ENCODE data around the gene ZNF784.
A peak's percentile ranks its signal among the peaks of the same experiment; 100 is the strongest.

Gene ZNF784

DNA sequence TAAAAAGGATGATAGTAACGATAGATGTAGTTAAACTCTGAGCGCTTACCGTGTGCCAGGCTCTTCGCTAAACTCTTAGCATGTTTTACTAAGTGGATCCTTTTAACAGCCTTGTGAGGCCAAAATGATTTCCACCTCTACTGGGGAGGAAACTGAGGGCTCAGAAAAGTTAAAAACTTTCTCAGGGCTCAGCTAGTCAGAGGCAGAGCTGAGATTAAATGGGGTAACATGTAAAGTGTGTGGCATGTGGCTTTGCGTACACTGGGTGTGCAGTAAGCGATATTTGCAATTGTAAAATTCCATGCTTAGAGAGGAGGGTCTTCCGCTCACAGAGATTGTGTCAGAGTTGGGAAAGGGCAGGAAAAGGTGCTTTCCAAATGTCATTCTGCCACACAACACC is 32.2 kb upstream of the ZNF784 start:
- DNase-seq (ENCODE audit: low spot score) = no peak

DNA sequence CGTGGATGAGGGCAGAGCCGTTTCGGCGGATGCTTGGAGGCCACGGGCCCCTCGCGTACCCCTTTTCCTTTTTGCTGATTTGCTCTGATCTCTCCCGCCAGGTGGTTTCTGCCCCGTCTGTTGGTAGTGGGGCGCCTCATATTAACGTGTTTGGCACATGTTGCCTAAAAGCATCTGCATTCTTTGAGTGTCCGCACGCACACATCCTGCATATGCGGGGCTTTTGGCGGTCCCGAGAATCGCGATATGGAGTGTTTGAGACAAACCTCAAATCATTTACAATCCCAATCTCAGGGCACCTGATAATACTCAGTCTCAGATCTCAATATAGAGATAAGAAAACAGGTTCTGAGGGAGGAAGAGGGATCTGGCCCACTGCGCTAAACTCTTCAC is 31.3 kb upstream of the ZNF784 start:
- no peak for DNase-seq (ENCODE audit: low spot score)

- DNase-seq (ENCODE audit: low spot score) = peak; percentile 94
These were observed 30.7 kb upstream of the ZNF784 start, which contains the start of gene U2AF2 for GRCh38 chr19:55654868-55655647. Gene U2AF2, plus strand, starts transcription at chr19:55655035. Its CDS starts 70 bp downstream, at chr19:55655105.

- DNase-seq (ENCODE audit: low spot score) = peak; percentile 100
These were observed 30.0 kb upstream of the ZNF784 start for GRCh38 chr19:55654323-55654867.

GRCh38 chr19:55653651-55654322 is 29.4 kb upstream of the ZNF784 start:
- peak; percentile 99 for DNase-seq (ENCODE audit: low spot score)

DNA sequence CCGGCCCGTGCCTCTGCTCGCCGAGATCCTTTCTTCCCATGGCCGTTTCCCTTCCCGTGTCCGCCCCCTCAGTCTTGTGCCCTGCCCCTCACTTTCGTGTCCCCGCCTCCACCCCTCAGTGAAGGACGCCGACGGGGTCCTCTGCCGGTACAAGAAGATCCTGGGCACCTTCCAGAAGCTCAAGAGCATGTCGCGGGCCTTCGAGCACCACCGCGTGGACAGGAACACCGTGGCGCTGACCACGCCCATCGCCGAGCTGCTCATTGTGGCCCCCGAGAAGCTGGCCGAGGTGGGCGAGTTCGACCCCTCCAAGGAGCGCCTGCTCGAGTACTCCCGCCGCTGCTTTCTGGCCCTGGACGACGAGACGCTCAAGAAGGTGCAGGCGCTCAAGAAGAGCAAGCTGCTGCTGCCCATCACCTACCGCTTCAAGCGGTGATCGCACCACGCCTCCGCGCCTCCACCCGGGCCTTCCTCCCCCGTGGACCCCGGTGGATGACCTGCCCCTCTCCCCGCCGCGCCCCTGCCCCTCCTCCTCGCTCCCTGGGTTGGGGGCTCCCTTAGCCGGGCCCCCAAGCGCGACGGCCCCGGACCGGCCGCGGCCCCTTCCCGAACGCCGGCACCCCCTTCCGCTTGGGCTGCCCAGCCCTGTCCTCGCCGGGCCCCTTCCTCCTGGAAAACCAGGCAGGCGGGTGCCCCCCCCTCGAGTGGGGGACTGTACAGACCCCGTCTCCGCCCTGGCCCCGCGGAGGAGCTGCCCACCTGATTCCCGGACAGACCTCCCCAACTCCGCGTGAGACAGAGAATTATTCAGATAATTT is 28.2 kb upstream of the ZNF784 start:
- no peak for DNase-seq (ENCODE audit: low spot score)

GRCh38 chr19:55651236-55651635 is 26.9 kb upstream of the ZNF784 start:
- no peak for DNase-seq (ENCODE audit: low spot score)

DNA sequence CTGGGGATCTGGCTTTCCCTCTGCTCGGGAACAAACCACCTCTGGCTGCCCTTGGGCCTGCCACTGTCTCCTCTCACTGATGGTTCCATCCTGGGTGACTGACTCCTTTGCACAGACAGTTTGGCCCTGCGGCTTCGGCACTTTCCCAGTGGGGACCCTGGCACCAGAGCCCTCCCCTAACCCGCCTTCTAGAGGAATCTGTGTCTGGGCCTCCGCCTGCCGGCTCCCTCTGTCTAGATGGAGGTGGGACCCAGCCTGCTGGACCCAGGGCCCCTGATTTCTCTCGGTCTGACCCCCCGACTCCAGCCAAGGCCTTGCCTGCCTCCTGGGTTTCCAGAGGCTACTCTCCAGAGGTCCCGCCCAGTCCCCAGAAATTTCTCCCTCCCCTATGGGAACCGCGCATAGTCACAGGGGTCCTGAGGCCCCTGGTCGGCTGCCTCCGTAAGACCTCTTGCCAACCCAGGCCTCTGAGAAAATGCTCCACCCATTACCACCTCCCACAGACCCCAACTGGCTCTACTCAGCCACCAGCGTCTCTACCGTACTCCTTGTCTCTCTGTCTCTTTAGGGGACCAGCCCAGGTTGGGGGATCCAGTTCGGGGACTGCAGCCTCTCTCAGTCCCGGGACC is 26.4 kb upstream of the ZNF784 start:
- no peak for DNase-seq (ENCODE audit: low spot score)

- DNase-seq (ENCODE audit: low spot score) = no peak
These were observed 25.8 kb upstream of the ZNF784 start for GRCh38 chr19:55650126-55650557.

DNA sequence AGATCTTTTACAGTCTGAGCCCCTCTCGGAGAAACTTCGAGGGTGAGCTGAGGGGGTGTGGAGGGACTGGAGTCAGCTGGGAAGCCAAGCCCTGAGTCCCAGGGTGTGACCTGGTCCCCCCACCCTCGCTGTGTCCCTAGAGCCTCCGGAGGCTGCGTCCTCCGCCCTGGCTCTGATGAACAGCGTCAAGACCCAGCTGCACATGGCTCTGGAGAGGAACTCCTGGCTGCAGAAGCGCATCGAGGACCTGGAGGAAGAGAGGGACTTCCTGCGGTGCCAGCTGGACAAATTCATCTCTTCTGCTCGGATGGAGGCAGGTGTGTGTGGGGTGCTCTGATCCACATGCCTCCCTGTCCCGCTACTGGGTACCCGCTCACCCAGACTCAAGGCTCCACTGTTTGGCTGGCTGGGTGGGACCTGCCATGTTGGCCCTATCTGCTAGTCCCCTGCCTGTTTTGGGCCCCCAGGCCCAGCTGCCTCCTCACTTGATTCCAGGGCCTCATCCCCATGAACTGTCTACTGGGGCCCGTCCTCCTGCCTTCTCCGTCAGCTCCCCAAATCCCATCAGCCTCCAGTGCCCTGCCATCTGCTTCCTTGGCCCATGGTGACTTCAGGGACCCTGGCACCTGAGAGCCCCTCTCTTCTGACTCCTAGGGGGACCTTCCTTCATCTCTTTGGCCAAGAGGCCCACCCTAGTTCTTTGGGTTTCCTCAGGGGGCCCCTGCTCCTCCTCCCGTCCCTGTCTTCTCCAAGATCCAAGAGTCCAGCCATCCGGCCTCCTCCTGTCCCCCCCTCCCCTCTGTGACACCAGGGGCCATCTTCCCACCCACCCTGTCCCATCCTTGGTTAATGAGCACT is 25.1 kb upstream of the ZNF784 start:
- no peak for DNase-seq (ENCODE audit: low spot score)

GRCh38 chr19:55648585-55649267 is 24.4 kb upstream of the ZNF784 start:
- no peak for DNase-seq (ENCODE audit: low spot score)

DNA sequence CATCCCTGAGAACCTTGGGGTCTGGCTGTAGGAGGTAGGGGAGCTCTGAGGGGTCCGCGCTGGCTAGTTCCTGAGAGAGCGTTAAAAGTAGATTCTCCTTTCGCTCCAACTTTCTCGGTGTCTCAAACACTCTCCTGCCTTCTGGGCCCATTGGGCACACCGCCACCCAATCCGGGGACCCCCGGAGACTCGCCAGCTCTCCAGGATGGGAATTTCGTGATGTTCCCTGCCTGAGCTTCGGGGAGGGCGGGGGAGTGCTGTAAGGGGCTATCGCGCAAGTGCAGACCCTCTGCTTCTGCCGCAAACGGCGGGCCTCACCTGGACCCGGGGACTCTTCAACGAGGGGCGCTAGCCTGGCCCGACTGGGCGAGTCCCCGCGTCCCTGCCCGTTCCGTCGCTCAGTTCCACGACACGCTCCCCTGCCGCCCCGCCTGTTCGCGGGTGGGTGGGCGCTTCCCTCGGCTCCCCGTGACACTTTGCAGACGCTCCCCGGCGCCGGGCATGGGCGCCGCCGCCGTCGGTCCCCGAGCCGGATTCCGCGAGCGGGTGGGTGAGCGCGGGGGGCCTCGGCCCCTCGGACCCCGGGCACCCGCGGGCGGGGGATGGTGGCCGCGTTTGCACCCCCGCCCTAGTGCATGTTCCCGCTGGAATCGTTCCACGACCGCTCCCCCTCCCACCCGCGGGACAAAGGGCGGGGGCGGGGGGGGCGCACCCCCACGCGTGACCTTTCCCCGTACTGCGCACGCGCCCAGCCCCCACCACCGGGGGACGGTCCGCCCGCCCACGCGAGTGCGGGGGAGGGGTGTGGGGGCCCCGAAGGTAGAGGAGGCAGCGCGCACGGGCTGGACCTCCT is 23.6 kb upstream of the ZNF784 start, which contains the start of gene CCDC106:
Gene CCDC106, plus strand, starts transcription at position 481 of the 853 bp plus-strand sequence. CDS start 835 bp downstream, outside the sequence.
- DNase-seq (ENCODE audit: low spot score) = peak; percentile 60

GRCh38 chr19:55646889-55647731 is 22.7 kb upstream of the ZNF784 start:
- no peak for DNase-seq (ENCODE audit: low spot score)

DNA sequence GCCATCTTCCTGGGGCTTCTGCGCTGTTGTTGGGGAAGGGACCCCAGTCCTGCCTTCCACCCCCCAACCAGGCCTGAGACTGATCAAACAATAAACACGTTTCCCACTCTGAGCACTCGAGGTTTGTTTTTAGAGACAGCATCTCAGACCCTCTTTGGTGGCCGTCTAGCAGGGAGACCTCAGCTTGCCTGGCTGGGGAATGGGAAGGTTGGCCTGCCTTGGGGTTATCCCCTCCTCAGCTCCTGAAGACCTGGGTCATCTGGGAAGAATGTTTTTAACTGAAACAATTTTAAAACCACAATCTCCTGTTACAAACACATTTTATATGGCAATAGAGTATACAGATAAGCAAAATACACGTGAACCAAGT is 21.1 kb upstream of the ZNF784 start:
- no peak for DNase-seq (ENCODE audit: low spot score)

GRCh38 chr19:55644842-55645511 is 20.6 kb upstream of the ZNF784 start:
- peak; percentile 82 for DNase-seq (ENCODE audit: low spot score)

DNA sequence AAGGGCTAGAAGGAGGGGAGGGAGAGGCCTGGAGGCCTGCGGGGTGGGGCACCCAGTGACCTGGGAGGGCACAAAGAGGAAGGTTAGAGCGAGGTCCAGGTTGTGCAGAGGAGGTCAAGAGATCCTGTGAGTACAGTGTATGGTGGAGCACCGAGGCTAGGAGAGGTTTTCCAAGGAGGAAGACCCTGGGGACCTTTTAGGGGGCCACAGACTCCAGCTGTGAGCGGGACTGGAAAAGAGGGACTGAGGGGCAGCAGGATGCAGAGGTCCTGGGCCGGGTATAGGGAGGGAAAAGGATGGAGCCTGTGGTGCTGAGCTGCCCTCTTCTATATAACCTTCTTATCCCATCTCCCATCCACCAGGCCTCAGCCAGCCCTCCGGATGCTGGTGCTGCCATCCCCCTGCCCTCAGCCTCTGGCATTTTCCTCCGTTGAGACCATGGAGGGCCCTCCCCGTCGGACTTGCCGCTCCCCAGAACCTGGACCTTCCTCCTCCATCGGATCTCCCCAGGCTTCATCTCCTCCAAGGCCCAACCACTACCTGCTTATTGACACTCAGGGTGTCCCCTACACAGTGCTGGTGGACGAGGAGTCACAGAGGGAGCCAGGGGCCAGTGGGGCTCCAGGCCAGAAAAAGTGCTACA is 19.9 kb upstream of the ZNF784 start:
- DNase-seq (ENCODE audit: low spot score) = no peak

DNA sequence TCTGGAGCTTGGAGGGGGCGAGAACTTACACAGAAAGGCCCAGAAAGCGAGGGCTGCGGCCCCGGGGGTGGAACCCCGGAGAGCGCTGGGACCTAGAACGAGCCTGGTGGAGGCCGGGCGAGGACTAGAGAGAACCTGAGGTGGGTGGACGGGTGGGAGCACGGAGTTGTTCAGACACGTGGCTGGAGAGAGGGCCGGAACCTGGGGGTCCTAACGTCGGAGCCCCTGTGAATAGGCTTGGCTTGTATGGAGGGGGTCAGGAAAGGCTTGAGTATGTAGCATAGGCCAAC is 19.5 kb upstream of the ZNF784 start:
- DNase-seq (ENCODE audit: low spot score) = no peak

Measured in kidney tubule cell (primary cell).